ENCODE results near the gene COPG2. TPM values are rescaled to one million over a fixed set of nuclear protein-coding genes. Genes with fewer than 3 reads are reported as not detected.
A peak's percentile ranks its signal among the peaks of the same experiment; 100 is the strongest.

COPG2 gene
- total and polyA plus RNA-seq, 2 of the 4 experiments (the other 2 are of a cell fraction) = 18.1 to 50.0 TPM

- CTCF ChIA-PET = no interaction called here
Observed at GRCh38 chr7:130669085-130669700, 645 bp upstream of the COPG2 start.

More at GRCh38 chr7:130669085-130669700, 645 bp upstream of the COPG2 start:
- Histone ChIP-seq H3K56ac (ENCODE audit: extremely low read depth, insufficient read depth, low read length) (peak overlapping the region; percentile 76), H3K79me1 (ENCODE audit: low read depth in 1 of 2, low read length in 2 of 2) (peaks cover 6 to 12% of the 10 kb centered on the region in 2 experiments; a peak in 2 of 4 replicates), H3K9ac (ENCODE audit: low read depth, low read length) (peak overlapping the region; percentile 87), H3K4me2 (ENCODE audit: low read depth, low read length) (peak overlapping the region; percentile 92), H3K4me1 (ENCODE audit: control insufficient read depth, insufficient read depth, low read length) (peaks cover 1% of the 10 kb centered on the region; the same call in 1 of the 2 replicates), H4K20me1 (ENCODE audit: insufficient read depth, low read length) (no peaks in the 10 kb centered on the region), H2BK5ac (ENCODE audit: low read depth, low read length, poor library complexity, severe bottlenecking) (peak overlapping the region; percentile 35), H4K5ac (ENCODE audit: low read depth, low read length) (peak overlapping the region; percentile 50), H2AK5ac (ENCODE audit: low read depth, low read length) (0 out of 2 replicates have a peak overlapping the region, but pooled peaks have one; percentile 42), H2BK20ac (ENCODE audit: low read depth, low read length) (no peak overlapping the region), H2AFZ (replicated peaks; ENCODE audit: low read length, poor library complexity) (peak overlapping the region; percentile 97), H3K4me3 (ENCODE audit: insufficient read depth, low read depth, low read length) (peak overlapping the region; percentile 75), H3K23ac (ENCODE audit: low read depth, low read length) (peak overlapping the region; percentile 95; the same call in 1 of the 2 replicates), H3K4ac (ENCODE audit: low read depth, low read length) (peak overlapping the region; percentile 85), H3K9me3 (ENCODE audit: control insufficient read depth, insufficient read depth, low read length) (no peaks in the 10 kb centered on the region), H2BK15ac (ENCODE audit: low read depth, low read length) (no peak overlapping the region; the same call in 2 of the 3 replicates), H3K14ac (replicated peaks; ENCODE audit: low read depth, low read length) (peak overlapping the region; percentile 92), H3K18ac (ENCODE audit: low read depth, low read length) (no peak overlapping the region), H4K91ac (ENCODE audit: insufficient read depth, low read depth, low read length) (peak overlapping the region; percentile 7; the same call in 1 of the 2 replicates), H2BK120ac (ENCODE audit: low read depth, low read length) (0 out of 2 replicates have a peak overlapping the region, but pooled peaks have one; percentile 11), H3K9me1 (ENCODE audit: insufficient read depth, low read length) (no peaks in the 10 kb centered on the region), H3K27me3 (ENCODE audit: control insufficient read depth, insufficient read depth, low read length) (no peaks in the 10 kb centered on the region), H4K8ac (ENCODE audit: low read depth in 2 of 2, low read length in 2 of 2) (peak overlapping the region; percentile 65 to 93), H3K27ac (ENCODE audit: insufficient read depth, low read length) (peak overlapping the region; percentile 62), H3K36me3 (ENCODE audit: control insufficient read depth, insufficient read depth, low read length) (no peaks in the 10 kb centered on the region), H2AK9ac (replicated peaks; ENCODE audit: low read depth, low read length, poor library complexity) (peak overlapping the region; percentile 74)
- no TSS peak for BruUV-seq (replicated peaks)
- dilution Hi-C loops (cut with HindIII; ENCODE audit: low sequenced_read_pairs, unreplicated experiment) = no loop called here
- intact Hi-C loops (cut with micrococcal nuclease) = no loop called here
- TF ChIP-seq FOS (IDR thresholded peaks at IDR 0.05; ENCODE audit: low read depth, low read length) (no peak), MXI1 (IDR thresholded peaks at IDR 0.05; ENCODE audit: borderline replicate concordance, low read depth, low read length) (no peak), USF2 (IDR thresholded peaks at IDR 0.05; ENCODE audit: low read depth, low read length) (no peak), SMC3 (IDR thresholded peaks at IDR 0.05; ENCODE audit: low read depth, low read length) (no peak), RAD21 (IDR thresholded peaks at IDR 0.05; ENCODE audit: low read length) (no peak), POLR2A (IDR thresholded peaks at IDR 0.05; ENCODE audit: low read depth, low read length) (no peak), RCOR1 (IDR thresholded peaks at IDR 0.05; ENCODE audit: insufficient replicate concordance, low read length) (no peak), MAZ (IDR thresholded peaks at IDR 0.05; ENCODE audit: borderline replicate concordance, low read depth, low read length) (no peak), NFE2L2 (IDR thresholded peaks at IDR 0.05; ENCODE audit: low read depth, low read length) (no peak), CEBPB (IDR thresholded peaks at IDR 0.05; ENCODE audit: low read depth, low read length) (no peak), ELK1 (IDR thresholded peaks at IDR 0.05; ENCODE audit: borderline replicate concordance, low read depth, low read length) (no peak), CHD1 (IDR thresholded peaks at IDR 0.05; ENCODE audit: low read depth, low read length) (no peak)
- WGBS, 2 experiments (ENCODE audit: extremely low coverage in 2 of 2, insufficient read length in 1 of 2) = 9% methylated on average over 4 of the region's 12 CpGs; no CpG with 5 or more reads in 1 of the 2 experiments
- DNase-seq = peak; percentile 13
- POLR2A ChIA-PET (ENCODE audit: unreplicated experiment) = no interaction called here
- in situ Hi-C loops (cut with MboI; ENCODE audit: low sequenced_read_pairs) = no loop called here
- no peak; the same call in 1 of the 2 replicates for ATAC-seq (ENCODE audit: low read depth)
